ENCODE measurements around the gene CWC15.
"Not testable (repeated sequence)": the region's sequence is repeated elsewhere in the genome, so short reads cannot be mapped to it uniquely, and the experiment has no call there.

Gene CWC15

DNA sequence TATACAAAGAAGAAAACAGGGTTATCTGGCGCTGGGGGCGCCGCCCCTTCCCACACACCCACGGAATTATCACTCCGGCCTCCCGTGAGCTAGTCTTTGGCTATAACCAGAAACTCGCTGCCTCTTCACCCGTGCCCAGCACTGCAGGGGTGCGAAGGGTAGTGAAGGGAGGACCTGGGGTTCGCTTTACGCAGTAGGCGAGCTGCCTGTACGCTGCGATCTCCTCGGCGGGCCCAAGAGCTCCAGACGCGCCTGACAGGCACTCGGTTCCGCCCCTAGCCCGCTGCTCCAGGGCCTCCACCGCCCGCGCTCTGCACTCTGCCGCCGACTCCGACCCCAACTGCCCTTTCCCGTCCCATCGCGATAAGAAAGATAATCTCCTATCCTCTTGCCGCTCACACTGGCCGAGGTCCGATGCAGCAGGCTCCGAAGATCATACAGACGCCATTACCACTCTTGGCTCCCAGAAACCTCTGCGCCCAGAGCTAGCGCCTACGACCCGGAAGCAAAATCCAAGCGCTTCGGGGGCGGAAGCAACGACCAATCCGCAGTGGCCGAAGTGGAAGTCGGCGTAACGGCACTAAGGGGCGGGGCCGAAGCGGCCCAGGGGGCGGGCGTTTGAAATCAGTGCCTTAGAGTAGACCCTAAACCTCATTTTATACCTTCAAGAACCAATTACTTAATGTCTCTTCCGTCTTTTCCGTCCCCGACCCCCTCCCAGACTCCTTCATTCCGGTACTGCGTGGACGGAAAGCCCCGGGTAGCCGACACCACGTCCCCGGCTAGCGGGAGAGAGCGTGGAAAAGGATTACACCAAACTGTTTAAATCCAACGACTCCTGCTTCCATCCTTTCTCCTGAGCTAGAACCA, at the start of gene CWC15, which contains the start of gene KDM4D:
CWC15 (minus strand) TSS at position 458 of the 870 bp plus-strand sequence. CDS start 1,371 bp downstream, outside the sequence.
KDM4D (plus strand) TSS at position 611 of the 870 bp plus-strand sequence. CDS start 23,664 bp downstream, outside the sequence.
- peak; percentile 97 for DNase-seq

DNA sequence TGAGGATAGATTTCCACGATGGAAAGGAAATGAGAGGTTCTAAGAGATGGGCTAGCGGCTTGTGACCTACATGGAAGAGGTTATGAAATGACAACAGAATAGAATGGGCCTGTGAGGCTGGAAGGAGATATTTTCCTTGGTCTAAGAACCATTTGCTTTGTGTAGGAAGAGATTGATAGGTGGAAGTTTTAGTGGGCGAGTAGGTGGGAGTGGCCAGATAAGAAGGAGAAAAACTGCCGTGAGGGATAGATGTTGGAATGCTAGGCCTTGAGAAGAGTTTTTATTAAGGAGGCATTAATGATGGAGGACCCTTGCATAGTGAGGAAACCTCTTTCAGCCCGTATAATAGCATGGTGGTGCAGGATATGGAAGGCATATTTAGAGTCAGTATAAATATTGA, 48.1 kb upstream of the CWC15 start:
- DNase-seq = not testable (repeated sequence)

DNA sequence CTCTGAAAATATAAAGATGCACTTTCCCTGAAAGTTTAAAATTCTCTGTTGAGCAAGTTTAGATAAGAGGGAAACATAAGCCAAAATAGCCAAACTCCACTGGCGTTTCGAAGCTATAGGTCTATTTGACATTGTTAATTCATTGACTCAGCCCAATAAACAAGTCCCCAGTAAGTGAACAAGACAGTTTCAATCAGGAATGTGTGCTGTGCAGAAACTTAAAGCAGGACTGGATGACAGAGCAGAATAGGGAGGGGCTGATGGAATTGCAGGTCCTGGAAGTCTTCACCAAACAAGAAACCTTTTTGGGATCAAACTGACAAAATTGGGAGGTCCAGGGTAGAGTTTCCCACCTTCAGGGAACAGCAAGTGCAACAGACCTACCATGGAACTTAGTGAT, 42.8 kb upstream of the CWC15 start:
- DNase-seq = no peak

DNA sequence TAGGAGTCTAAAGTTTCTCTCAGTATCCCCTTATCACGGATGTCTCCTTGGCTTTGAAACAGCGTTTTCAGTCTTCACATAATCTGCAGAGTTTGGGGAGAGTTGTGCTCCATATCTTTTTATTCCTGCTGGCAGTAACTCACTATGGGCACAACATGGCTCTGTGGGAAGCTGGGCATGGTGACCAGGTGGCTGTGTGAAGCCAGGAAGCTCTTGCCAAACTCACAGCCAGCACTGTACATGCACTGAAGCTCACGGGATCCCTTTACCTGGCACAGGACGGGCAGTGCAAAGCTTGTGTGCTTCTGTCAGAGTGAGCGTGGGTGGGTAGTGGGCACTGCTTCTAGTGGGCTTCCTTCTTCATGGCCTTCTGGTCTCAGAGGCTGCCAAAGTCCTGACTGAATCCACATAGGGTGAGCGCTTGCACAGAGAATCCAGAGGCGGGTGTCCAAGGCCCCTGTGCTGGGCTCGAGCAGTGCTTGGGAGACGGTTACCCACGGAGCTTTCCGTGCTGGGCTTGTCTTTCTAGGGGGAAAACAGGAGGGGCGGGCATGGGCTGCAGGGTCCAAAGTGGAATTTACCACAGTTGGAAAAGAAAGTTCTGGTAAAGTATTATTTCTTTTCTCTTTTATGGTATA, 40.9 kb upstream of the CWC15 start:
- no peak for DNase-seq

DNA sequence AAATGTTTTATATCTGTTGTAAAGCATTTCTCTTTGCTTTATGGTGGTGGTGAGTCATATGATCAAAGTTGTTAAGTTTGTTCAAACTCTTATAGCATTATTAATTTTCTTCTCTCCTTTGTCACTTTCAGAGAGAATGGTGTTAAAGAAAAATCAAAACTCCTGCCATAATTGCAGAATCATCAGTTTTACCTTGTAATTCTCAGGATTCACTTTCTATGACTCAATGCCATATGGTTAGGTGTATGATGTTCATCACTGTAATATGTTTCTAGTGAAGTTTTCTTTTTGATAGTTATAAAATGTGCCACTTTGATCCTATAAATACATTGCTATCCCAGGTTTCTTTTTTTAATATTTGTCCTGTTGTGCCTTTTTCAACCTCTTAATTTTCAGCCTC, 38.0 kb upstream of the CWC15 start:
- DNase-seq = no peak

DNA sequence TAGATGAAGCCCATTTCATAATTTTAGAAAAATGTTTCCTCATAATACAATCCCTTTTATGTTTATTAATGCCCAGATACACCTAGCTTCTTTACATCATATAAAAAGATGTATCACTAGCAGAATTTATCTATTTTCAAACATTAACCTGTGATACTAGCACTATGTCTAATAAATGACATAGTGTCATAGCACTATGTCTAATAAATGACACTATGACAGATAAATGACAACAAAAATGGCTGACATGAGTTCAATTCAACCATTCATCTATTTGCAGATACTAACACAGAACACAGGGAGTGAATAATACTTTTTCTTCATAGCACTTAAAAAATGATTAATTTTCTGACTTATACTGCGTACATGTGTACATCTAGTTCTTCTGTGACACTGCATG, 32.3 kb upstream of the CWC15 start:
- DNase-seq = no peak

DNA sequence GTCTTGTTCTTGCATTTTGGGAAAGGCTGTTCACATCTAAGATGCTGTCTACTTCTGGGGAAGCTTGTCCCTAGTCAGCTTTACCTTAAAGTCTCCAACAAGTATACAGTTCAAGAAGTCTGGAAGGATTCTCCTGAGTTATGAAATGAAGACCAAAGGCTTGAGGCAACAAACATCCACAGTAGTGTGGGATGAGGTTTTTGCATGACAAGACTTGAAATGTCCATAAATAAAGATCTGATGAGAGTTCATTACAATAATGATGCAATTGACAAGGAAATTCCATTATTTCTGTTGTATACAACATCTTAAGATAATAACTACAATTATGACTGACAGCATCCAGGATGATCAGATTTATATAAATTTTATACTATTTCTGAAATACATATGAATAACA, 30.4 kb upstream of the CWC15 start:
- no peak for DNase-seq

DNA sequence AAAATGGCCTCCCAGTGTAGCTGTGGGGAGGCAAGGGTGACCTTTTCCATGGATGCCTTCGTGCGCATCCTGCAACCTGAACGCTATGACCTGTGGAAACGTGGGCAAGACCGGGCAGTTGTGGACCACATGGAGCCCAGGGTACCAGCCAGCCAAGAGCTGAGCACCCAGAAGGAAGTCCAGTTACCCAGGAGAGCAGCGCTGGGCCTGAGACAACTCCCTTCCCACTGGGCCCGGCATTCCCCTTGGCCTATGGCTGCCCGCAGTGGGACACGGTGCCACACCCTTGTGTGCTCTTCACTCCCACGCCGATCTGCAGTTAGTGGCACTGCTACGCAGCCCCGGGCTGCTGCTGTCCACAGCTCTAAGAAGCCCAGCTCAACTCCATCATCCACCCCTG, 24.9 kb upstream of the CWC15 start:
- DNase-seq = no peak

DNA sequence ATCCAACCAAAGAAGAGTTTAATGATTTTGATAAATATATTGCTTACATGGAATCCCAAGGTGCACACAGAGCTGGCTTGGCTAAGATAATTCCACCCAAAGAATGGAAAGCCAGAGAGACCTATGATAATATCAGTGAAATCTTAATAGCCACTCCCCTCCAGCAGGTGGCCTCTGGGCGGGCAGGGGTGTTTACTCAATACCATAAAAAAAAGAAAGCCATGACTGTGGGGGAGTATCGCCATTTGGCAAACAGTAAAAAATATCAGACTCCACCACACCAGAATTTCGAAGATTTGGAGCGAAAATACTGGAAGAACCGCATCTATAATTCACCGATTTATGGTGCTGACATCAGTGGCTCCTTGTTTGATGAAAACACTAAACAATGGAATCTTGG, 24.1 kb upstream of the CWC15 start:
- DNase-seq = no peak

DNA sequence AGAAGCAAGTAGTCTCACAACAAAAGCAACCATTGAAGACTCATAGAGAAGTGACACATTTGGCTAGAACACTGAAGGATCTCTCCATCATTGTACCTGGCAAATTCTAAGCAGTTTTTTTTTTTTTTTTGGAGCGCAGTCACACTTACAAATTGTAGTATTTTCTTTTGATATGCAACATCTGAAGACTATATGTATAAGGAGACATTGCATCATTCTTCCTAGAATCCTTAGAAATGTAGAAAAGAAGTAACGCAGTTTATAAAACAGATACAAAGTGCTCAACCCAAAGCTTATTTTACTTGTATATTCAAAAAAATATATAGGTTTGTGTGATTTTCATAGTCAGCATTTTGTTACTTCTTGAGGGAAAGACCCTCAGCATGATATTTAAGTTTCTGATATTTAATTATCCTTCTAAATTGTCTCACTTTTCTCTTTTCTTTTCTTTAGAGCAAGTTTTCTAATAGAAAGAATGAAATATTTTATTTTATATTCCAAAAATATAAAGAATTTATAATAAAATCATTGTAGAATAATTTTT, 20.1 kb upstream of the CWC15 start:
- DNase-seq = no peak

DNA sequence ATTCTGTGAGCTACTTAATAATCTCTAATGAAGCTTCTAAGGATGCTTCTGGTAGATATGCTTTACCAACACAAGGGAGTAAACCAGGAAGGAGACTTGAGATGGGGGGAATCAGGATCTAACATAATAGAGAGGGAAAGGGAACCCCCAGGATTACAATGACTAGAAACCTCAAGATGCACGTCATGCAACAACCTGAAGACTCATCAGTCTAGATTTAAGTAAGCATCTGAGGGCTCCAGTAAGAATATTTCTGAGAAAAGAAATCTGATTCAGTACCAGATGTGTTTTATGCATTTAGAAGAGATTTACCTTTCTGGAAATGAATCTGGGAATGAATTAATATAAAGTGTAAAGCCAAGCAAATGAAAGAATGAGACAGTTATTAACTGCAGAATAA, 15.4 kb upstream of the CWC15 start:
- no peak for DNase-seq

DNA sequence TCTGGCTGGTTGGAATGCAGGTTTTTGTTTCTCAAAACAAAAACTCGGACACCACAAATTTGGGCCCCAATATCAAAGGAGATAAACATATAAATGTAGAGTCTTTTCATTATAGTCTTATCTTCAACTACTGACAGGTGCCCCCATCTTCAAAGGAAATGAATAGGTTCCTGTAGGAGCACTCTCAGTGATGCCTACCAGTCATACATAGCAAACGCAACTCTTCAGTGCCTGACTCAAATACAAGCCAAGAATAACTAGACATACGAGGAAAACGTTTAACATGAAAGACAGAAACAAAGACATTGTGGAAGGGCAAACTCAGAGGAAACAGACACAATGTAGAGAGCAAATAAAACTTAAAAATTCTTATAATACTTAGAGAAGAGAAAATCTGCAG, 14.0 kb upstream of the CWC15 start:
- DNase-seq = no peak

DNA sequence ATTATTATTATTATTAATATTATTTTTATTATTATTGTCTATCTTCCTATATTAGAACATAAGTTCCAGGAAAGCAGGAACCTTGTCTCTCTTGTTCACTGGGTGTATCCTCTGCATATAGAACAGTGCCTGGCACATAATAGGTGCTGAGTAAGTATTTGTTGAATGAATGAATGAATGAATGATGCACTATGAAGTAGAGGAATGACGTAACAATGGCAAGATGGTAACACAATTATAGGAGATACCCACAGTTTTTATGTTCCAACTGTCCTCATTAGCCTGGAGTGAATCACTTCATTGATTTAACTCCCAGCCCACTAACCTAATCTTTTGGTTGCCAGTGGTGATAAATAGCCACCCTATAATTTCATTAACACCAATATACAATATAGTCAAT, 2.2 kb upstream of the CWC15 start:
- DNase-seq = no peak

DNA sequence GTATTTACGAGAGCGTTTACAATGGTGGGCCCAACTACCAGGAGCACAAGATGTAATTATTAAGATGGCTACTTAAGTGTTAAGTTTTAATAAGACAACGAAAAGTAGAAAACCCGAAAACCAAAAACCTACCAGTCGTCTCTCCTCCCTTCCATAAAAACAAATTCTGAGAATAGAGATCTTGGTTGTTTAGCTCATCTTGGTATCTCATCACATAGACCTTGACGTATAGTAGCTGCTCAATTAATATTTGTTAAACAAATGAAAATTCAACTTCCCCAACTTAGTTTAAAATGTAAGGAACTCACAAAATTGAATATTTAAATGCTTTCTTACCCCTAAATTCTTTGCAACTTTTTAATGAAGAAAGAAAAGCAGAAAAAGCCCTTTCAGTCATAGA, 822 bp upstream of the CWC15 start:
- no peak for DNase-seq

DNA sequence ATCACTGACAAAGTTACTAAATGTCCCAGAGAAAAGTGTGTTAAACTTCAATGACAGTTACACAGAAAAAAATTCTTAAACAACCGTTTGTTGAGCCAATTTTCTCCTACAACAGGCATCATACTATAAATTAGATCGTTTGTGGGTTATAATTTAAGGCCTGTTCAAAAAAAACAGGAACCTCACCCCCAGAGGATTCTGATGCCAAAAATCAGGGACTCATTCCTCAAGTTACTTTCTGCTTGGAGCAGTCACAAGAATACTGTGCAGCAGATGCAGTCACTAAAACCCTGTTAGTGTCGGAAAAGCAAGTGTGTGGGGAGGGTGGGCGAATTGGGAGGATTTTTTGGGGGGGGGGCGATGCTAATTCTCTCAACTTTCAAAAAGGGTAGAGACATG, 657 bp downstream of the CWC15 start:
- no peak for DNase-seq

DNA sequence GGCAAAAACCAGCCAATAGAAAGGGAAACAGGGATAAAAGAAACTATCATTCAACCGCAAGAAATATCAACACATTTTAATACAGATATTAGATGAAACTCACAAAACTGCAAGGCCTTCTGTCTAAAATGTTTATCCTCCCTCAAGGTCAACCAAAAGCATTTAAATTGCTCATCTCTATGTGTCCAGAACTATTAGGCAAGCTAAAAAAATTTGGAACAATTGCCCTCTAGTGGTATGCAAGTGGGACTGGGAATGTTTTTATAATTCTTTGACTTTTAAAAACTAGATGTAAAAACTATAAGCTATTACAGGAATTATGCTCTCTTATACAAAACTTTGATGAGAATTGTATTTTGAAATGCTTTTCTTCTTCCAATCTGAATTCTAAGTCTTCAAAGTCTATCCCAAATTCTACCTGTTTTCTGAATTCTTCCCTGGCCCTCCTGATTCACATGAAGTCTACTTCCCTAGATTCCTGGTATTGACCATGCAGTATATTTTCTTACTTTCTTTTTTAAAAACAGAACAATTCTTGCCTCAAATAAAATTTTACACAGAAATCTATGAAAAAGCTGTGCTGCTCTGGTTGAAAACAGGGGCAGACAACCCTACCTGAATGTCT, 4.9 kb downstream of the CWC15 start:
- DNase-seq = no peak

DNA sequence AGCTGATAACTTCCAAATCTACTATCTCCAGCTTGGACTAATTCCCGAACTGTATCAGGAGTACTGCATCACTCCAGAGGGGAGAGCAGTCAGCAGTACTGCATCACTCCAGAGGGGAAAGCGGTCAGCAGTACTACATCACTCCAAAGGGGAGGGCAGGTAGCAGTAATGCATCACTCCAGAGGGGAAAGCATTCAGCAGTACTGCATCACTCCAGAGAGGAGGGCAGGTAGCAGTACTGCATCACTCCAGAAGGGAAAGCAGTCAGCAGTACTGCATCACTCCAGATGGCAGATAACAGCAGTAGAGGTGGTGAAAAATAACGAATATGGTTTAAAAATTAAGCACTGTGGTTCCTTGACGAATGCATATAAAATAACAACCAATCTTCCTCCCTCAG, 8.4 kb downstream of the CWC15 start:
- no peak for DNase-seq

DNA sequence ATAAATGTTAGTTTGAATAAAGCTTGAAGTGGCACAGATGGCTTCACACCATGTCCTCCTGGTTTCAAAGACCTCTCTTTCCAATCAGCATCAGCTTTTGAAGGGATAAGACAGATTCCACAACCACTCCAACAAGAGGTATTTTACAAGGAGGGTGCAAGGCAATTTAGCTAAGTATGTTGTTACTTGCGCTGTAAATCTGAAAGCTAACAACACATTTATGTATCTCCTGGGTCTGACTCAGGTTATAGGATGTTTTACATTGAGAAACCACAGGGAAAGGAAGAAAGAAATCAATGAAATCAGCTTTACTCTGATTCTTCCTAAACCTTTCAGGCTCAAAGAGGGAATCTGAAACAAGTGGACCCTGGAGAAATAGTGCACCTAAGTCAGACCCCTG, 12.1 kb downstream of the CWC15 start:
- no peak for DNase-seq

DNA sequence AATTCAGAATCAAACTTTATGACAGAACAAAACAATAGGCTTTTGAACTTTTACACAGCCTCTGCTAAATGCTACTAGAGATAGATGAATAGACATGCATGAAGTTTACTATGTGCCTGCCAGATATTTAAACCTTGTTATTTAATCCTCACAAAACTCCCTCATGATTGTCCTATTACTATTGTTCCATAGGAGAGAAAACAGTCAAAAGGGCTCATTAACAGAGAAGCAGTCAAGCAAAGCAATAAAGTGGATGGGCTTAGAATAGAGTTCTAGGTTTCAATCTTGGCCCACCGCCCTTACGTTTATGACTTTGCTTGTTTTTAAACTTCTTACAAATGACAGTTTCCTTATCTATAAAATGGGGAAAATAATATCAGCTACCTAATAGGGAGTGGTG, 12.9 kb downstream of the CWC15 start:
- DNase-seq = no peak

DNA sequence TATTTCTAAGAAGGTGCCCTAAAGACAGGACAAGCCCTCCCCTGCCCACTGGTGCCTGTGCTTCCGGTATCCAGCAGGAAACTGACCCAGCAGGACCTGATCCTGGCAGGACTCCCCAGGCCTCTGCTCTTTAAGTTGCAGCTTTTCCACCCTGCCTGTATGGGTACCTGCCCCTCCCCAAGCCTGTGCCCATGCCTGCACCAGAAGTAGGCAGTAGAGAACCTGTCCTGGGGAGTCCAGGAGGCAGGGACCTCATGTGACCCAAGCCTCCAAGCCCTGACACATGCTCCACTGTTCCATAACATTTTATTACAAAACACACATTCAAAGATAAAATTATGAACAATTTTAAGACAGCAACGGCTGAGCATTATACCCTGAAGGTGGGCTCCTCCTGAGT, 14.2 kb downstream of the CWC15 start:
- no peak for DNase-seq

DNA sequence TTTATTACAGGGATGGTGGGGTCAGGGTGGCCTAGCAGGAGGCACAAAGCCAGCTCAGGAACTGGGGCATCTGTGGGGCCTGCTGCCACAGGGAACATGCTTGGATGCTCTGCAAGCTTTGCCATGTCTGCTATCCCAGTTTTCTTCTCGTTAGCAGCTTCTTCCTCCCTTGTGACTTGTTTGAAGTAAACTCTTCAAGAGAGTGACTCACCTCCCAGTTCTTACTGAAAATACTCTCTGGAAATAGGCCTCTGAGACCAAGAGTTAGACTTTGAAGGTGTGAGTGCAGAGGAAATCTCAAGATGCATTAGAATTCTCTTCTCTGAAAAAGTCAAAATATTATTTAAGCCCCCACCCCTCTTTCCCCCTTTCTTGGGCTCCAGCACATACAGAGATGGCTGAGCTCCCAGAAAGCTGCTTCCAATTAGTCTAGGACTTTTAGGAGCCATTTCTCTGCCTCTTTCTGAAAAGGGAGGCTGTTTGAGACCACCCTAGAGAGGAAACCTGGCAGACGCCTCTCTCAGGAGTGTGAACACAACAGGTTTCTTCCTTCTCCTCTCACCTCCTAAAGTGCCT, 15.1 kb downstream of the CWC15 start:
- no peak for DNase-seq

DNA sequence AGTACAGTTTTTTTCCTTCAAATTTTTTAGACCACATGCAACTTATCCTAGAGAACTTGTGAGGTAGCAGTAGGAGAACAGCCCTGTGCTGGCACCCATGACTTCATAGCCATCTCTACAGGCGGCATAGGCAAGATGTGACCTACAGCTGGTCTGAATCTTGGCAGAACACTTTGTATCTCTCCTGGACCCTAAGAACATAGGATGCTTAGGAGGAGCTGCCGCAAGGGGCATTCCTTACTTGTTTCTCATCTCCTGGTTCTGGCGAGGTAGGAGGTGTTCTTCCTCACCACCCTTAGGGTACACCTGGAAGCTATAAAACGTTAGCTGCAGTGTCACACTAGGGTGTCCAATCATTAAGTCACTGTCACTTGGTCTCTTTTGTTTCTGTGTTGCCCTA, 16.4 kb downstream of the CWC15 start:
- no peak for DNase-seq

DNA sequence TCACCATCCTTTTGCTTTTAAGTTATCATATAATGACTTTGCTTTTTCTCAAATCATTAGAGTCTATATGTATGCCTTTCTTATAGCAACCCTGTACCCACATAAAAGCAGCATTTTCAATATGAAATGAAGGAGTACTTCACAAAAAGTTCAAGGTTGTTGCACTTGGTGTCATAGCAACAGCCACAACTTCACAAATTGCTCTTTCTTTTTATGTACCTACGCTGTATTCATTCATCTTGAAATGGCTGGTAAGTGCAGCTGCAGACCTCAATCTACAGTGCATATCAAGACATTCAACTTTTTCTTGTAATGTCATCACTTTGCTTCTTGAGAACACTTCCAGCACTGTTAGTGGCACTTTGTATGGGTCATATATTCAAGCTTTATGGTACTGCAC, 18.6 kb downstream of the CWC15 start:
- no peak for DNase-seq

Data from left hindlimb (tissue), 1 donor.